Natural killer cell (primary cell): ENCODE data around the gene RNF31. TPM values are rescaled to one million over a fixed set of nuclear protein-coding genes. Genes with fewer than 3 reads are reported as not detected.

Source experiments
- ATAC-seq, 3 donors: fragments of 150-1000 bp in 2 of 3; fragments of 200-7000 bp in 1 of 3; cut with Tn5 transposase; 1 replicate in 1 of 3; 2 replicates in 2 of 3; pipeline ENCODE4 v1.10.0; 2021; ENCODE audit warnings: mild to moderate bottlenecking in 2 of 3, moderate library complexity in 2 of 3
- DNase-seq, 2 donors: peaks; one replicate each; pipeline versions ENCODE4 v3.0.0 to v3.0.0-alpha.2; 2013 to 2021; ENCODE audit warnings: mixed read lengths in 1 of 2
- H3K27ac ChIP-seq: one replicate; pipeline ENCODE4 v1.5.1; 2013; ENCODE audit warnings: mild to moderate bottlenecking, low read length
- H3K27me3 ChIP-seq: one replicate; pipeline ENCODE4 v1.6.1; 2013; ENCODE audit warnings: low read length; ENCODE audit not compliant: control insufficient read depth, insufficient read depth
- H3K36me3 ChIP-seq: one replicate; pipeline ENCODE4 v1.6.1; 2013; ENCODE audit warnings: low read length; ENCODE audit not compliant: control insufficient read depth, insufficient read depth
- H3K4me1 ChIP-seq: one replicate; pipeline ENCODE4 v1.6.1; 2013; ENCODE audit warnings: low read length; ENCODE audit not compliant: control insufficient read depth, insufficient read depth
- H3K4me3 ChIP-seq: one replicate; pipeline ENCODE4 v1.5.1; 2013; ENCODE audit warnings: low read length
- H3K9me3 ChIP-seq: one replicate; pipeline ENCODE4 v1.6.1; 2013; ENCODE audit warnings: low read length; ENCODE audit not compliant: control insufficient read depth, insufficient read depth
- H3K27ac Mint-ChIP-seq, 2 donors: one replicate each; pipeline ENCODE4 v1.8.0; 2022; ENCODE audit warnings: mild to moderate bottlenecking in 2 of 2, mixed read lengths in 2 of 2, moderate library complexity in 1 of 2
- H3K27me3 Mint-ChIP-seq, 2 donors: one replicate each; pipeline ENCODE4 v1.8.0; 2022; ENCODE audit warnings: low read depth in 2 of 2, mixed read lengths in 2 of 2
- H3K36me3 Mint-ChIP-seq: one replicate; pipeline ENCODE4 v1.8.0; 2022; ENCODE audit warnings: mixed read lengths
- H3K4me1 Mint-ChIP-seq, 2 donors: one replicate each; pipeline ENCODE4 v1.8.0; 2022; ENCODE audit warnings: mixed read lengths in 2 of 2
- H3K4me3 Mint-ChIP-seq: one replicate; pipeline ENCODE4 v1.8.0; 2022; ENCODE audit warnings: mild to moderate bottlenecking, moderate library complexity, mixed read lengths
- H3K9me3 Mint-ChIP-seq, 2 donors: one replicate each; pipeline ENCODE4 v1.8.0; 2022; ENCODE audit warnings: mixed read lengths in 2 of 2
- WGBS: methylation state at CpG from one replicate; pipeline ENCODE4 v1.1.7; 2013; ENCODE audit warnings: missing lambda C conversion rate; ENCODE audit not compliant: insufficient coverage; 5-methylcytosine and 5-hydroxymethylcytosine counted together
- intact Hi-C: fragments of 100-400 bp; cut with micrococcal nuclease; formaldehyde crosslinking; loops from one replicate; pipeline ENCODE4 v1.14.2; 2022
- total RNA-seq, 4 donors: library from RNA; stranded (reverse); fragments of 120-200 nt in 1 of 4; gene quantifications; one replicate each; pipeline versions ENCODE4 v1.2.3 to v1.2.4, GENCODE V29; 2013 to 2022
- TF ChIP-seq, protein P1 (sequence below): fragments of 200-600 bp; IDR thresholded peaks from one replicate; pipeline ENCODE4 v1.8.0; 2022; ENCODE audit warnings: antibody characterized with exemption

RNF31 gene
- total RNA-seq, 3 donors from 2014 or later (not counting 1 experiment from before 2014, with no cell fraction given): 96.9 to 134 (median 125) TPM

DNA sequence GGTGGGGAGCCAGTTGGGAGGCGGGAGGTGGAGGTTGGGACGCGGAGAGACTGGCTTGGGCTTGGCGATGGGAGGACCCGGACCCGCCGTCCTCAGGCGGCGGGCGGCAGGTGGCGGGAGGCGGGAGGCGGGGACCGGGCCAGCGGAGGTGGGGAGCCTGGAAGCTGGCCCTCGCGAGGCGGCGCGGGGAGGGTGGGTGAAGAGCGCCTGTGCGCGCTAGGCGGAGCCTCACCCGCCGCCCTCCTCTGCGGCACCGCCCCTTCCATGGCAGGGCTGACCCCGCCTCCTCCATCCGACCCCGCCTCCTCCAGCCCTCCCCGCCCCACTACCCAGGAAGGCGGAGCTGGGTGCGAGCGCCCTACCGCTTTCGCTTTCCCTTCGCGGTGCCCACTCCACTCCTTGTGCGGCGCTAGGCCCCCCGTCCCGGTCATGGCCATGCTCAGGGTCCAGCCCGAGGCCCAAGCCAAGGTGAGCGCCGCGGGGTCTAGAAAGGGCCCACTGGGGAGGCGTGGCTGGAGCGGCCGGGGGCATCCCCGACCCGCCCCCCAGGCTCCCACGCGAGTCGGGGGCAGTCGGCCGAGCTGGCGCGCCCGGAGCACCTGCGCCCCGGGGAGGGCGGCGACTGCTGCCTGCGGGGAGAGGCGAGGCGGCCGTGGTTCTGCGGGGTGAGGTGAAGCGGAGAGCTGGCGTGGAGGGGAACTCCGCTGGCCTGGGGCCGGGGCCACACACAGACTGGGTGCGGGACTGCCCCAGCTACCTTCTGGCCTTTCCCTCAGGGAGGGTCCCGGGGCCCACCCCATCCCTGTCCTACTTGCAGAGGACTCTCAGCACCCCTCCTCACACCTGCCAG, 11.2 kb upstream of the RNF31 start, which contains the start of gene PSME1:
Gene PSME1, plus strand, starts transcription at position 361 of the 850 bp plus-strand sequence. Its CDS starts 69 bp downstream, at position 430.
- intact Hi-C loops: loop anchor here (1.0 to 10.0 kb wide), 3 partner anchors 11 to 1211 kb away; partner anchors contain the start of genes DCAF11, NRL, PRMT5 and RNF31
- no peaks in the 10 kb centered on the region for H3K27me3 ChIP-seq
- Mint-ChIP-seq H3K4me3 (peak within 1 kb of the TSS; percentile 97), H3K4me1 (peaks cover 37 to 39% of the 10 kb centered on the region in 2 donors), H3K9me3 (no peaks in the 10 kb centered on the region), H3K27me3 (no peaks in the 10 kb centered on the region), H3K27ac (peak within 1 kb of the TSS; percentile 91 to 94), H3K36me3 (no peaks in the 10 kb centered on the region)
- peaks cover 47% of the 10 kb centered on the region for H3K4me1 ChIP-seq
- peak within 1 kb of the TSS; percentile 93 for H3K27ac ChIP-seq
- no peaks in the 10 kb centered on the region for H3K9me3 ChIP-seq
- DNase-seq (peak; percentile 95 to 97), ATAC-seq (peak; percentile 95 to 99 (median 97))
- H3K4me3 ChIP-seq: peak within 1 kb of the TSS; percentile 82
- 0% methylated on average over 75 of the region's 75 CpGs for WGBS
- H3K36me3 ChIP-seq: peaks cover 25% of the 10 kb centered on the region
- TF ChIP-seq, protein P1, sequence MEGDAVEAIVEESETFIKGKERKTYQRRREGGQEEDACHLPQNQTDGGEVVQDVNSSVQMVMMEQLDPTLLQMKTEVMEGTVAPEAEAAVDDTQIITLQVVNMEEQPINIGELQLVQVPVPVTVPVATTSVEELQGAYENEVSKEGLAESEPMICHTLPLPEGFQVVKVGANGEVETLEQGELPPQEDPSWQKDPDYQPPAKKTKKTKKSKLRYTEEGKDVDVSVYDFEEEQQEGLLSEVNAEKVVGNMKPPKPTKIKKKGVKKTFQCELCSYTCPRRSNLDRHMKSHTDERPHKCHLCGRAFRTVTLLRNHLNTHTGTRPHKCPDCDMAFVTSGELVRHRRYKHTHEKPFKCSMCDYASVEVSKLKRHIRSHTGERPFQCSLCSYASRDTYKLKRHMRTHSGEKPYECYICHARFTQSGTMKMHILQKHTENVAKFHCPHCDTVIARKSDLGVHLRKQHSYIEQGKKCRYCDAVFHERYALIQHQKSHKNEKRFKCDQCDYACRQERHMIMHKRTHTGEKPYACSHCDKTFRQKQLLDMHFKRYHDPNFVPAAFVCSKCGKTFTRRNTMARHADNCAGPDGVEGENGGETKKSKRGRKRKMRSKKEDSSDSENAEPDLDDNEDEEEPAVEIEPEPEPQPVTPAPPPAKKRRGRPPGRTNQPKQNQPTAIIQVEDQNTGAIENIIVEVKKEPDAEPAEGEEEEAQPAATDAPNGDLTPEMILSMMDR: no peak

GRCh38 chr14:24136684-24137528, 10.4 kb upstream of the RNF31 start:
- Histone ChIP-seq H3K4me1 (peaks cover 49% of the 10 kb centered on the region), H3K27ac (peak overlapping the region; percentile 93), H3K27me3 (no peaks in the 10 kb centered on the region), H3K36me3 (peaks cover 25% of the 10 kb centered on the region), H3K9me3 (no peaks in the 10 kb centered on the region), H3K4me3 (peak overlapping the region; percentile 82)
- ATAC-seq (no peak), DNase-seq (peak in 1 of 2 donors; percentile 25)
- Mint-ChIP-seq H3K4me1 (peaks cover 39 to 46% of the 10 kb centered on the region in 2 donors), H3K9me3 (no peaks in the 10 kb centered on the region), H3K36me3 (no peaks in the 10 kb centered on the region), H3K4me3 (peak overlapping the region; percentile 97), H3K27ac (peak overlapping the region; percentile 91 to 94), H3K27me3 (no peaks in the 10 kb centered on the region)
- TF ChIP-seq, protein P1: no peak
- 31% methylated on average over 11 of the region's 13 CpGs for whole genome bisulfite sequencing
- intact Hi-C loops: loop anchor here (1.0 to 10.0 kb wide), 3 partner anchors 10 to 1212 kb away; partner anchors contain the start of genes DCAF11, NRL, PRMT5 and RNF31

- Histone ChIP-seq H3K27ac (peak overlapping the region; percentile 93), H3K4me1 (peaks cover 46% of the 10 kb centered on the region), H3K36me3 (peaks cover 25% of the 10 kb centered on the region), H3K27me3 (no peaks in the 10 kb centered on the region), H3K9me3 (no peaks in the 10 kb centered on the region), H3K4me3 (no peak overlapping the region)
- DNase-seq: no peak
- TF ChIP-seq, protein P1: no peak
- ATAC-seq: no peak
- peak overlapping the region; percentile 91 to 94 for H3K27ac Mint-ChIP-seq
- H3K36me3 Mint-ChIP-seq: no peaks in the 10 kb centered on the region
- H3K4me3 Mint-ChIP-seq: peak overlapping the region; percentile 61
- no peaks in the 10 kb centered on the region for H3K27me3 Mint-ChIP-seq
- no peaks in the 10 kb centered on the region for H3K9me3 Mint-ChIP-seq
- intact Hi-C loops: loop anchor here (10.0 kb wide), 1 partner anchor 1213 kb away; the partner anchor contains the start of gene PRMT5
- WGBS: 90% methylated on average over 8 of the region's 8 CpGs
- peaks cover 42 to 51% of the 10 kb centered on the region in 2 donors for H3K4me1 Mint-ChIP-seq
Observed at GRCh38 chr14:24137529-24138395, 9.5 kb upstream of the RNF31 start.
